ENCODE data around the gene SYTL2. TPM values are rescaled to one million over a fixed set of nuclear protein-coding genes. Genes with fewer than 3 reads are reported as not detected.
"Not testable (repeated sequence)": the region's sequence is repeated elsewhere in the genome, so short reads cannot be mapped to it uniquely, and the experiment has no call there.

SYTL2 gene, protein sequence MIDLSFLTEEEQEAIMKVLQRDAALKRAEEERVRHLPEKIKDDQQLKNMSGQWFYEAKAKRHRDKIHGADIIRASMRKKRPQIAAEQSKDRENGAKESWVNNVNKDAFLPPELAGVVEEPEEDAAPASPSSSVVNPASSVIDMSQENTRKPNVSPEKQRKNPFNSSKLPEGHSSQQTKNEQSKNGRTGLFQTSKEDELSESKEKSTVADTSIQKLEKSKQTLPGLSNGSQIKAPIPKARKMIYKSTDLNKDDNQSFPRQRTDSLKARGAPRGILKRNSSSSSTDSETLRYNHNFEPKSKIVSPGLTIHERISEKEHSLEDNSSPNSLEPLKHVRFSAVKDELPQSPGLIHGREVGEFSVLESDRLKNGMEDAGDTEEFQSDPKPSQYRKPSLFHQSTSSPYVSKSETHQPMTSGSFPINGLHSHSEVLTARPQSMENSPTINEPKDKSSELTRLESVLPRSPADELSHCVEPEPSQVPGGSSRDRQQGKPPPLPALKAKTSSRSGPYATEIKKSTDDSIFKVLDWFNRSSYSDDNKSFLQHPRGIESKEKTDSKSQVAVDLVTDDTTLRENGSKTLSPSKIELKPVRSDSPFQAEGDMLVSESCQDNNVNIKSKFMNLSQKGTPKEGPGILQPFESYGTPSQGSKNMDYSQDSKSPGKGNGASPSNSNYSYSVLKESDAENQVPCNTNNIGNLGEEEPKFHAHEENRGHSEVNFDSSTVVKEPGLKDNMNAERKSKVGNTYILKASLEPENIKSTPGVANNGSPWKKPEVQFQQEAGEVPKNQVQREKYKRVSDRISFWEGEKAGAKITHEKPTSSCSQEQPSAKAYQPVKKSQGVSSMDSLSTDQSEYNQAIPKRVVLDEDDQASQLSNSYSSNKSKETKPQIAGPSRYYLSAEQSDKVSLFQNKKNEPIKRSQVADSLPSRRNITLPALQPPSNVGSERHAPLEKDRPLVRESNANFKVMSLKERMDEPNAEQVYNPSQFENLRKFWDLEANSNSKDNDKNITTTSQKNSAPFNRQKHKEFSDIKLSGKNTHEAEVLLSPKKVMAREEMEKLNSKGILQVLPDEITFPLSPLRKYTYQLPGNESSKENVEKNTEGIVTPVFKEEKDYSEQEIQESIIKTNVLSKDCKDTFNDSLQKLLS (N-terminal part only)
- total RNA-seq: 1,000 to 10,000 TPM in 1 of 4 donors, 100 to 1,000 TPM in 3; 140 to 1,280 (median 344) TPM

DNA sequence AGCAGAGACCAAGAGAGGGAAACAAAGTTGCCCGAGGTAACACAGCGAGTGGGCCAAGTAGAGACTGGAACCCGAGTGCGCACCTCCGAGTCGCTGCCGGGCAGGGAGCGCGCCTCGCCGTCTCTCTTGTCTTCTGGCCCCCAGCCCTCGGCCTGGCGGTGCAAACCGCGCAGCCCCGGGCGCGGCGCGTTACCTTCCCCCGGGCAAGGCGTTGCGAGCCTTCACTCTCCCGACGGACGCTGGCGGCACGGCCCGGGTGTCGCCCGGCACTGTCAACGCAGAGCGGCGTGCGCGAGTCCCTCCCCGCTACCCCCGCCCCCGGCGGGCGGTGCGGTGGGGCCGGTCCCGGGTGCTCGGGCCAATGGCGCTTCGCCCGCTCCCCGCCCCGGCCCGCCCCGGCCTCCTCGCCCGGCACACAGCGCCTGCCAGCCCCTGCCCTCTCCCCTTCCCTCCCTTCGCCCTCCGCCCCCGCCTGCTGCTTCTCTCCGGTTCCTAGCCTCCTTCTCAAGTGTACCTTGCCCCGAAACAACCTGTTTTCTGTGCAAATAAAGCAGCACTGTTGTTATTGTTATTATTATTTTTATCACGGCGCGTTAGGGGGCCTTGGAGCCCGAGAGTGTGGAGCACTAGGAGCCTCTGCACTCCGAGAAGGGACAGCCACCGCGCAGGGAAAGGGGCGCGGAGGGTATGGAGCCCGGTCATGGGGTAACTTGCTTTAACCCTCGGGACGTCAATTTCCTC lies at the start of gene SYTL2:
Gene SYTL2, minus strand, starts transcription at position 271 of the 741 bp plus-strand sequence. CDS start 53,416 bp downstream, outside the sequence.
- peak within 1 kb of the TSS; percentile 77 to 82 (median 81) for H3K27ac ChIP-seq
- WGBS, 2 donors (ENCODE audit: low coverage in 1 of 2): 2% methylated on average over 39 of the region's 72 CpGs; no CpG with 5 or more reads in 1 of the 2 donors
- in situ Hi-C loops (cut with MboI; ENCODE audit: low pct_ligation_motif_present in 1 of 4, low pct_unique_long_range_greater_than_20kb in 1 of 4, low sequenced_read_pairs in 3 of 4): no loop called here

DNA sequence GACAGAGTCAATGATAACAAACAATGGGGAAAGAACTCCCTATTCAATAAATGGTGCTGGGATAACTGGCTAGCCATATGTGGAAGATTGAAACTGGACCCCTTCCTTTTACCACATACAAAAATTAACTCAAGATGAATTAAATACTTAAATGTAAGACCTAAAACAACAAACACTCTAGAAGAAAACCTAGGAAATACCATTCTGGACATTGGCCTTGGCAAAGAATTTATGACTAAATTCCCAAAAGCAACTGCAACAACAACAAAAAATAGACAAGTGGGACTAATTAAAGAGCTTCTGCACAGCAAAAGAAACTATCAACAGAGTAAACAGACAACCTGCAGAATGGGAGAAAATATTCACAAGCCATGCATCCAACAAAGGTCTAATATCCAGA lies 48.6 kb upstream of the SYTL2 start:
- H3K36me3 ChIP-seq, DNase-seq, H3K4me1 ChIP-seq, H3K9me3 ChIP-seq, H3K27me3 ChIP-seq, H3K4me3 ChIP-seq, H3K27ac ChIP-seq: not testable (repeated sequence)
- intact Hi-C loops (cut with DNase I; ENCODE audit: low total_unique reads): loop anchor here (10.0 kb wide), 1 partner anchor 355 kb away; no protein-coding TSS in a partner anchor
- in situ Hi-C loops (cut with MboI; ENCODE audit: low pct_ligation_motif_present in 1 of 4, low pct_unique_long_range_greater_than_20kb in 1 of 4, low sequenced_read_pairs in 3 of 4): loop anchor here (10.0 to 25.0 kb wide), 3 partner anchors 178 to 355 kb away; no protein-coding TSS in a partner anchor

More for the DNA sequence above, at the start of gene SYTL2:
- Histone ChIP-seq H3K4me1 (peaks cover 4 to 69% (median 17%) of the 10 kb centered on the region in 4 donors), H3K27me3 (no peaks in the 10 kb centered on the region), H3K4me3 (peak within 1 kb of the TSS; percentile 52 to 96 (median 58)), H3K9me3 (no peaks in the 10 kb centered on the region), H3K36me3 (no peaks in the 10 kb centered on the region)
- TF ChIP-seq EP300 (IDR thresholded peaks at IDR 0.05; ENCODE audit: low read depth) (no peak), POLR2AphosphoS5 (IDR thresholded peaks at IDR 0.05) (peak; percentile 90 to 98 (median 96)), POLR2A (IDR thresholded peaks at IDR 0.05) (peak; percentile 92)
- TF ChIP-seq, protein P1, sequence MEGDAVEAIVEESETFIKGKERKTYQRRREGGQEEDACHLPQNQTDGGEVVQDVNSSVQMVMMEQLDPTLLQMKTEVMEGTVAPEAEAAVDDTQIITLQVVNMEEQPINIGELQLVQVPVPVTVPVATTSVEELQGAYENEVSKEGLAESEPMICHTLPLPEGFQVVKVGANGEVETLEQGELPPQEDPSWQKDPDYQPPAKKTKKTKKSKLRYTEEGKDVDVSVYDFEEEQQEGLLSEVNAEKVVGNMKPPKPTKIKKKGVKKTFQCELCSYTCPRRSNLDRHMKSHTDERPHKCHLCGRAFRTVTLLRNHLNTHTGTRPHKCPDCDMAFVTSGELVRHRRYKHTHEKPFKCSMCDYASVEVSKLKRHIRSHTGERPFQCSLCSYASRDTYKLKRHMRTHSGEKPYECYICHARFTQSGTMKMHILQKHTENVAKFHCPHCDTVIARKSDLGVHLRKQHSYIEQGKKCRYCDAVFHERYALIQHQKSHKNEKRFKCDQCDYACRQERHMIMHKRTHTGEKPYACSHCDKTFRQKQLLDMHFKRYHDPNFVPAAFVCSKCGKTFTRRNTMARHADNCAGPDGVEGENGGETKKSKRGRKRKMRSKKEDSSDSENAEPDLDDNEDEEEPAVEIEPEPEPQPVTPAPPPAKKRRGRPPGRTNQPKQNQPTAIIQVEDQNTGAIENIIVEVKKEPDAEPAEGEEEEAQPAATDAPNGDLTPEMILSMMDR (IDR thresholded peaks at IDR 0.05): peak in 1 of 5 experiments; percentile 9
- peak; percentile 88 for DNase-seq
- intact Hi-C loops (cut with DNase I; ENCODE audit: low total_unique reads): no loop called here

DNA sequence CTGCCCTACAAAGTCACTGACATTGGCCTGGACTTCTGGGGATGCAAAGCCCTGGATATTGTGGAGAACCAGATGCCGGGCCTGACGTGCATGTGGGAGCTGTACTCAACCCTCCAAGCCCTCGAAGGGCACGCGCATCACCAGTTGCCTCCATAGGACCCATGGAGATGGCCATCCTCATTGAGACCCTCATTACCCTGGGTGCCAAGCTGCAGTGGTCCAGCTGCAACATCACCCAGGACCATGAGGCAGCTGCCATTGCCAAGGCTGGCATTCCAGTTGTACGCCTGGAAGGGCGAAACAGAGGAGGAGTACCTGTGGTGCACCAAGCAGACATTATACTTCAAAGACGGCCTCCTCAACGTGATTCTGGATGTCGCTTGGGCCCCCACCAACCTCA lies 46.2 kb upstream of the SYTL2 start:
- TF ChIP-seq, protein P1 (IDR thresholded peaks at IDR 0.05): no peak
- TF ChIP-seq POLR2A (IDR thresholded peaks at IDR 0.05) (no peak), POLR2AphosphoS5 (IDR thresholded peaks at IDR 0.05) (no peak), EP300 (IDR thresholded peaks at IDR 0.05; ENCODE audit: low read depth) (no peak)
- Histone ChIP-seq H3K4me3 (no peak overlapping the region), H3K27me3 (no peaks in the 10 kb centered on the region), H3K9me3 (no peaks in the 10 kb centered on the region), H3K36me3 (no peaks in the 10 kb centered on the region), H3K4me1 (peaks cover 0 to 12% (median 8%) of the 10 kb centered on the region in 4 donors), H3K27ac (no peak overlapping the region)
- WGBS, 2 donors (ENCODE audit: low coverage in 1 of 2): 96% methylated on average over 10 of the region's 10 CpGs; no CpG with 5 or more reads in 1 of the 2 donors
- intact Hi-C loops (cut with DNase I; ENCODE audit: low total_unique reads) (loop anchor here (10.0 kb wide), 1 partner anchor 358 kb away; no protein-coding TSS in a partner anchor), in situ Hi-C loops (cut with MboI; ENCODE audit: low pct_ligation_motif_present in 1 of 4, low pct_unique_long_range_greater_than_20kb in 1 of 4, low sequenced_read_pairs in 3 of 4) (loop anchor here (10.0 to 25.0 kb wide), 3 partner anchors 180 to 358 kb away; no protein-coding TSS in a partner anchor)
- no peak for DNase-seq

DNA sequence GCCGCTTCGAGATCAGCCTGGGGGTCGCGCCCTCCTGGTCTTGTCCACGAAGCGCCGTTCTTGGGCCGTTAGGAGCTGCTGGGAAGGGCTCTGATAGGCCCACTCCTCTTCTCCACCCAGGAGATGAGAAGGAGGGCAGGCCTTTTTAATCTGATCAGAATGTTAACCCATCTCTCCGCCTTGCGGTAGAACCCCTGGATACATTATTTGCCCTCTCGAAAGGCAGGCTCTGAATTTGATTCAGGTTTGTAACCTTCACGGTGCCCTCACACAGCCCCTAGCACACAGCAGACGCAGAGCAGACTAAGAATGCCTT lies 44.4 kb upstream of the SYTL2 start, which contains the start of gene CCDC83:
Gene CCDC83, plus strand, starts transcription at position 43 of the 316 bp plus-strand sequence. CDS start 9,741 bp downstream, outside the sequence.
- TF ChIP-seq POLR2AphosphoS5 (IDR thresholded peaks at IDR 0.05) (no peak), EP300 (IDR thresholded peaks at IDR 0.05; ENCODE audit: low read depth) (no peak)
- TF ChIP-seq, protein P1 (IDR thresholded peaks at IDR 0.05): peak in 1 of 5 experiments; percentile 7
- Histone ChIP-seq H3K36me3 (no peaks in the 10 kb centered on the region), H3K27me3 (no peaks in the 10 kb centered on the region), H3K4me1 (peaks cover 0 to 12% (median 8%) of the 10 kb centered on the region in 4 donors), H3K9me3 (no peaks in the 10 kb centered on the region), H3K27ac (peak within 1 kb of the TSS; percentile 81 to 91 (median 88)), H3K4me3 (peak within 1 kb of the TSS; percentile 23 to 72 (median 44))
- in situ Hi-C loops (cut with MboI; ENCODE audit: low pct_ligation_motif_present in 1 of 4, low pct_unique_long_range_greater_than_20kb in 1 of 4, low sequenced_read_pairs in 3 of 4) (loop anchor here (10.0 to 25.0 kb wide), 3 partner anchors 182 to 360 kb away; no protein-coding TSS in a partner anchor), intact Hi-C loops (cut with DNase I; ENCODE audit: low total_unique reads) (loop anchor here (10.0 kb wide), 1 partner anchor 360 kb away; no protein-coding TSS in a partner anchor)
- 43% methylated on average over 13 of the region's 13 CpGs; no CpG with 5 or more reads in 1 of the 2 donors for WGBS, 2 donors (ENCODE audit: low coverage in 1 of 2)
- DNase-seq: no peak
